SHP77 (cell line): ENCODE measurements around the gene EEIG2.
"Not testable (repeated sequence)": the region's sequence is repeated elsewhere in the genome, so short reads cannot be mapped to it uniquely, and the experiment has no call there.

ENCODE experiments used
- DNase-seq, 2 experiments: peaks; one replicate each; lab custom pipeline; 2025; lab: John Stamatoyannopoulos, UW

The EEIG2 gene

DNA sequence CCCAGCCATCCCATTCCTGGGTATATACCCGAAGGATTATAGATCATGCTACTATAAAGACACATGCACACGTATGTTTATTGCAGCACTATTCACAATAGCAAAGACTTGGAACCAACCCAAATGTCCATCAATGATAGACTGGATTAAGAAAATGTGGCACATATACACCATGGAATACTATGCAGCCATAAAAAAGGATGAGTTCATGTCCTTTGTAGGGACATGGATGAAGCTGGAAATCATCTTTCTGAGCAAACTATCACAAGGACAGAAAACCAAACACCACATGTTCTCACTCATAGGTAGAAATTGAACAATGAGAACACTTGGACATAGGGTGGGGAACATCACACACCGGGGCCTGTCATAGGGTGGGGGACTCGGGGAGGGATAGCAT, 12.4 kb upstream of the EEIG2 start:
- not testable (repeated sequence) for DNase-seq

DNA sequence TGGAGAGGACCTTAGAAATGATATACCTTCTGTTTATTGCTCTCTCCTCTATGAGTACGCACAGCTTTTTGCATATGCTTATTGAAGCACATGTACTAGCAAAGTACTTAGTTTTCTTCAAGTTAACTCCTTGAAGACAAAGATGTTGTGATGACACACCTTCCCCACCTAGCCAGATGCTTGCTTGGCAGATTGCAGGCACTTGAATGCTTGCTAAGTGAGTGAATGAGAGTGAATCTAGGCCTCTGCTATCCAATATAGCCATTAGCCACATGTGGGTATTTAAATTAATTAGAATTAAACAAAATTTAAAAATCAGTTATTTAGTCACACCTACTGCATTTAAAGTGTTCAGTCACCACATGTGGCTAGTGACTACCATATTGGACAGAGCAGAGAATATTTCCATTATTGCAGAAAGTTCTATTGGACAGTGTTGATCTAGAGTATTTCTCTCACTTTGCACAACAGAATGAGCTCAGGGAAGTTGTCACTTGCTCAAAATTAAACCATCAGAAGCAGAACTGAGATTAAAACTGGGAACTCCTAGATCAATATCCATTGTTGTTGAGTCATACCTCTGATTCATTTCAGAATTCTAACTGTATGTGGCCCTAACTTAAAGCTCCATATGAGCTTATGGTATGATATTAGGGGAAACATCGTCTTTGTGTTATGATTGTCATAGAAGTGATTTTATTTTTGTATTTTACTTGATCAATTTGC, 8.6 kb upstream of the EEIG2 start:
- no peak for DNase-seq

- DNase-seq: no peak
Observed at GRCh38 chr1:108553905-108554304, 6.0 kb upstream of the EEIG2 start.

- DNase-seq: no peak
Observed at GRCh38 chr1:108554682-108555427, 5.0 kb upstream of the EEIG2 start.

GRCh38 chr1:108556066-108556465, 3.8 kb upstream of the EEIG2 start:
- DNase-seq: no peak

DNA sequence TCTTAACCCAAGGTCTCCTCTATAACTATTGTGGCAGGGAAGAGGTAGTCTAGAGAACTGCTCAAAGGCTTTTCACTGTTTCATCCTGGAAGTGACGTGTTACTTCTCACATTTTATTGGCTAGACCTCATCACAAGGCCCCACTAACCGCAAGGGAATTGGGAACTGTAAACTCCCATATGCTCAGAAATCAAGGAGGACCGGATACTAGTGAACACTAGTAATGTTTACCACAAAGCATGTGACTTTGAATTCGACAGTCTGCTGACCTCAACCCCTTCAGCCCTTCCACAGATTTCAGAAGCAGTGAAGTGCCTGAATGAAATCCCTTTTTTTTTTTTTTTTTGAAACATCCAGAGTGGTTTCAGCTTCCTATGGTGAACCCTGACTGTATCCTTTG, 3.4 kb upstream of the EEIG2 start:
- no peak for DNase-seq

DNA sequence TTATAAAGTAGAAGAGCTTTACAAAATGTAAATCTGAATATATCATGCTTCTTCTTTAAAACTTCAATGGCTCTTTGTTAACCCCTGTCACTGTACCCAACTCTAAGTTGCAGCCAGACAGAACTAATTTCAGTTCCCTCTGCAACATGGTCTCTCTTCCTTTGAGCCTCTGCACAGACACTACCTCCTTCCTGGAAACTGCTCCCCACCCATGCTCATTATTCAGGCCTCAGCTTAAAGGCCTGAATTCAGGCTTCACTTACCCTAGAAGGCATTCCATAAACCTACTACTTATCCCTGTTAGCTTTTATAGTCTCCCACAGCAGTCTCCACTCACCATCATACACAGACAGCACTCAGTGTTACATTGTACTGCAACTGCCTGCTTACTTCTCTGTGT, 2.6 kb upstream of the EEIG2 start:
- no peak for DNase-seq

DNA sequence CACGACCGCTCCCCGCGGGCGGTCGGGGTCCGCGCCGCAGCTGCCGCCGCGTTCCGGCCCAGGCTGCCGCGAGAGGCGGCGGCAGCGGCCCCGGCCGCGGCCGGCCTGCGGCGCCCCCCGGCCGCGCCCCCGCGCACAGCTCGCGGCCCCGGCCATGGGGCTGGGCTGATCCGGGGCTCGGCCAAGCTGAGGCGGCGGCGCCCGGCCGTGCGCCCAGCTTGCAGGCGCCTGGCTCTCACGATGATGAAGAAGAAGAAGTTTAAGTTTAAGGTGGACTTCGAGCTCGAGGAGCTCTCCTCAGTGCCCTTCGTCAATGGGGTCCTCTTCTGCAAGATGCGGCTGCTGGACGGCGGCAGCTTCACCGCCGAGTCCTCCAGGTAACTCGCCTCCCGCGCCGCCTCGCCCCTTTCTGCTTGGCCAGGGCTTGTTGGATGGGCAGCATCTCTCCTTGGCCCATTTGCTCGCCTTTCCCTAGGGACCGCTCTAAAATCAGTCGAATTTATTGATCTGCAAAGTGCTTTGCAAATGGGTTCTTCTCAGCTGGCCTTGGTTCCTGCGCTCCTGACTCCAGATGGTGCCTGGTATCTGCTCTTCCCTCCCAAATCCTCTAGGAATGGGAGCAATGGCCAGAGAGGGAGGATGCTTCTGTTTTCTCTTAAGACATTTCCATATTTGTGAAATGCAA, 431 bp downstream of the EEIG2 start:
- DNase-seq: peak; percentile 24 to 51

DNA sequence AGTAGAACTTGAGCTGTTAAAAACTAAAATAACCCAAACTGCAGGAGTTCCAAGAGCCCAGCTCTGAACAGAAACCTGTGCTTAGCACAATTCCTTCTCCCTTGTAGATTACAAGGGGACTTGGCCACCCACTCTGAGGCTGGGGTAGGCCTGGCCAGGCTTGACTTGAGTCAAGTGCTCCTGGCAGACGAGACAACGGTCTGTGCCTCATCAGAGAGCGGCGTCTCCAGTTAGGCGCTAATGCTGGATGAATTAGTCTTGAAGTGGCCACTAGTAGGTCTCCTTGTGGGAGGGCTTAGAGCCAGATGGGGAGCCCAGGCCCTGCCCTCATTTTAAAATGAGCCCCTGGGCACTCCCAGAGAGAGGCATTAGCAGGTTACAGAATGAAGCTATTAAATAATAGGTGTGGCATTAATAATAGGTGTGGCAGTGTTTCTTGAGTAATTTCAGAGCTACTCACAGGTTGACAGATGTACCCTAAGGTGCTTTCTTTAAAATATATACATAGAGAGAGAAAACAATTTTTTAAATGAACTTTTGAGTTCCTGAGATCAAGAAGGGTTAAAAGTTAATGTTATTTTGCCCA, 1.1 kb downstream of the EEIG2 start:
- peak; percentile 56 to 67 for DNase-seq

DNA sequence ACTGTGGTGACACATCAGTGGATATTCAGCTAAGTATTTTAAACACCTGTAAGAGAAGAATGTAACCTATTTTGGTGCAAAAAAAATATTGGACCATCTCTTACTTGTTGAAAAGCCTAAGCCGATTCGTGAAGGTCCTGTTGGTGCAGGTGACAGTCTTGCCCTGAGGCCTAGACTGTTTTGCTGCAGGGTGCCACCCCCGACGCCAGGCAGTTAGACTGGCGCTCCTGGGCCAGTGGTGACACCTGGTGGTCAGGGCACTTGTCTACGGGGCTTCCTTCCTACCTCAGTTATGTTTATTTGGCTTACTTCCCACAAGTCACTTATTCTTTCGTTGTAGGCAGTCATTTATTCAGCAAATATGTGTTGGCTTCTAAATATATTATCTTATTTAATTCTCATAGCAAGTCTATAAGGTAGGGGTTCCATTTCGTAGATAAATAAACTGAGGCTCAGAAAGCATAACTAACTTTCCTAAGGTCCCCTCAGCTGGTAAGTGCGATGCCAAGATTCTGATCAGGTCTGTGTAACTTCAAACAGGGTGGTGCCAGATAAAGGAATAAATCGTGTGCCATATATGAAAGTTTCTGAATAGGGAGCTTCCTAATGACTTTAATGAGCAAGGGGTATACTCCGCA, 1.9 kb downstream of the EEIG2 start:
- peak; percentile 74 to 83 for DNase-seq

DNA sequence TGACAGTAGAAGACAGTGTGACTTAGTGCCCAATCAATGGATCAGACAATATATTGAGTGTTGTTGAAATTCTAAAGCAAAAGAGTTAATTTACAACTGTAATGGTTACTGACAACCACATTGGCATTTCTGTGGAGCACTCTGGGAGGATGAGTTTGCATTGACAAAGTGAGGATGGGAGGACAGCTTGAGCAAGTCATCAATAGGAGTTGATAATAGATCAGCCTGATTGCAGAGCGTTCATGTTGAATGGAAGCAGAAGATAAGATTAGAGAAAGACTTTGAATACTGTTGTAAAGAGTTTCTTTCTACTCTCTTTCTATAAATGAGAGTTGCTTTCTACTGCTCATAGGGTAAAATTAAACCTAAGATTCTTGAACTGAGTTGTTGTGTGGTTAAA, 3.9 kb downstream of the EEIG2 start:
- no peak for DNase-seq

- no peak for DNase-seq
Observed at GRCh38 chr1:108565081-108565480, 5.2 kb downstream of the EEIG2 start.

DNA sequence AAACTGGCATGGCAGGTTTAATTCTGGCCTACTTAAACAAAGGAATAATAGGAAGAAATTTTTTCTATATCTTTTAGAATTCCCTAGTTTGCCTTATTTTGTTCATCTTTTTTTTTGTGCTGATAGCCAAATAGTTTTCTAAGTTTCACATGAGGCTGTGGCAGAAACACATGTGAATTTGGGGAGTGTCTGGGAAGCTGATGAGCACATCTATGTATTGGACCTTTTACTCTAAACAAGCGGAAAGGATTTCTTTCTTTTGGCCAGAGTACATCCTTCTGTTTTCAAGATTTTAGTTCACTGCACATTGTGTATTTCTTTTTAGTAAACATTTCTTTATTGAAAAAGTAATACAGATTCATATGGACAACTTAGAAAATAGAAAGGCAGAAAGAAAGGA, 5.6 kb downstream of the EEIG2 start:
- no peak for DNase-seq

DNA sequence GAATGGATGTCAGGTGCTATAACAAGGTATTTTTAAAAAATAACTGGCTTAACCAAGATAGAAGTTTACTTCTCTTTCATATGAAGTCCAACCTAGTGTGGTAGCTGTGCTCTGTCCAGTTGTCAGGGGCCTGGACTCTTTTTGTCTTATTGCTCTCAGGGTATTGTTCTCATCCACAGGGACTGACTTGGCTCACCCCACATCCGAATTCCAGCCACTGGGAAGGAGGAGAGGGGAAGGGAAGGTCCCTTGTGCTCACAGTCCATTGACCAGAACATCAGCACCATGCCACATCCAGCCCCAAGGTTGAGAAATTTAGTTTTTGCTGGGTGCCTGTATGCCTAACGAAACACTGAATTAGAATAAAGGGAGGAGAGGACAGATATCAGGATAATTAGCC, 8.7 kb downstream of the EEIG2 start:
- DNase-seq: no peak

GRCh38 chr1:108569097-108569728, 9.3 kb downstream of the EEIG2 start:
- DNase-seq: no peak

DNA sequence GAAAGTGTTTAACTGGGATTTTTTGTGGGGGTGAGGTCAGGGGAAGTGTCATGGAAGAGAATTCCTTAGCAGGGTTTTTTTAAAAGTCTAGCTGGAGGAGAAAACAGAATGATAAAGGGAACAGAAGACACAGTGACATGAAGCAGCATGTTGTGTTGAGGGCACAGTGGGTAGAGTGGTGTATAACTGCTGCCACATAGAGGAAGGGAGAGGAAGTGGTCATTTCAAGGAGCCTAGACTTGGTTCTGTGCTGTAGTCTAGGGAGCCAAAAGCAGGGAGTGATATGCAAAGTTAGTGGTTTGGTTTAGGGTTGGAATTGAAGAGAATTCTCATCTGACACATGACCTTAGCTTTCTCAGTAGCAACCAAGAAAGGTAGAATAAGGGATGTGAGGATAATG, 10.2 kb downstream of the EEIG2 start:
- DNase-seq: no peak

DNA sequence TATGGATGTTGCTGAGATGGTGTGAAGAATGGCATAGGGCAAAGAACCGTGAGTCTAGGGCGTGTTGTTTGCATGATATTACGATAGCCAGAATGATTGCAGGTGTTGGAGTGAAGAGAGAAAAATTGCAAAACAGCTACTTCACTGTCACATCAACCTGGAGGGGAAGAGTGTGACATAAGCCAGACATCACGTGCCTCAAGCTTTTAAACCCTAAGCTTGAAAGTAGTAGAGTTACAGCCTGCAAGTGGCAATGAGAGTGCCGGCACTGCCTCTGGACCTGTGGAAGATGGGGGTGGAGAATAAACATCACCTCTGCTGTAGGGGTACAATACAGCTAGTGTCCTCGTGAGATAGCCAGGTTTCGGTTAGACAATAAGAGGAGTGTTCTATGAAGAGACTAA, 11.1 kb downstream of the EEIG2 start:
- no peak for DNase-seq

DNA sequence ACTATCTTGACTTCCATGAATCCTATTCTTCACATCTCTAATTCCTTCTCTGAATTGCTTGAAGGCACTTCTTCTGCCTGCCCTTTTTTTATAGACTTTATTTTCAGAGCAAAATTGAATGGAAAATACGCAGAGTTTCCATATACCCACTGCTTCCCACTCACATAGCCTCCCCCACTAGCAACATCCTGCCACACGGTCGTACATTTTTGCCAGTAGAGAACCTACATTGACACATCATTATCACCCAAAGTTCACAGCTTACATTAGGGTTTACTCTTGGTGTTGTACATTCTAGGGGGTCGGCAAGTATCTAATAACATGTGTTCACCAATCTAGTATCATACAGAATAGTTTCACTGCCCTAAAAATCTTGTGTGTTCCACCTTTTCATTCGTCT, 12.3 kb downstream of the EEIG2 start:
- DNase-seq: no peak

- no peak for DNase-seq
Observed at GRCh38 chr1:108573183-108573582, 13.3 kb downstream of the EEIG2 start.

GRCh38 chr1:108574008-108574407, 14.1 kb downstream of the EEIG2 start:
- no peak for DNase-seq

DNA sequence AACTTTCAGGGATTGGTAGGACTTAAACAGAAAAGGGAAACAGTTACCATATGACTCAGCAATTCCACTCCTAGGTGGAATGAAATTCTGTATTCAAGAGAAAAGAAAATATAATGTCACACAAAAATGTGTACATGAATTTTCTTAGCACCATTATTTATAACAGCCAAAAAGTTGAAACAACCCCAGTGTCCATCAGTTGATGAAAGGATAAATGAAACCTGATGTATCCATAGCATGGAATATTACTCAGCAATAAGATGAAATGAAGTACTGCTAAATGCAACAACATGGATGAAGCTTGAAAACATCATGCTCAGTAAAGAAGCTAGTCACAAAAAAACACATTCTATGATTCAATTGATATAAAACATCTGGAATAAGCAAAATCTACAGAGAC, 15.5 kb downstream of the EEIG2 start:
- no peak for DNase-seq
